ENCODE measurements around the gene PGAP1.

PGAP1 gene

GRCh38 chr2:196917802-196918201, 8.7 kb downstream of the PGAP1 start:
- Histone ChIP-seq H2AFZ (ENCODE audit: low read depth, low read length, severe bottlenecking) (no peak overlapping the region), H3K9me3 (ENCODE audit: insufficient read depth, low read length) (no peaks in the 10 kb centered on the region), H3K36me3 (ENCODE audit: low read length) (peaks cover 16% of the 10 kb centered on the region; the same call in 1 of the 2 replicates), H3K79me2 (ENCODE audit: insufficient read depth, low read length) (0 out of 2 replicates have a peak, but pooled peaks cover 5% of the 10 kb centered on the region), H3K4me3 (ENCODE audit: insufficient read depth, low read length, poor library complexity, severe bottlenecking) (no peak overlapping the region), H3K27ac (ENCODE audit: low read depth, low read length) (no peak overlapping the region), H3K27me3 (ENCODE audit: low read length) (no peaks in the 10 kb centered on the region), H3K4me2 (ENCODE audit: low read depth, low read length, poor library complexity, severe bottlenecking) (no peak overlapping the region), H3K9me2 (replicated peaks; ENCODE audit: insufficient read depth, low read length) (no peaks in the 10 kb centered on the region), H4K20me1 (ENCODE audit: low read depth, low read length) (no peaks in the 10 kb centered on the region), H3F3A (ENCODE audit: insufficient read depth) (no peaks in the 10 kb centered on the region), H3K9ac (ENCODE audit: low read length) (no peak overlapping the region)
- no peak for TF ChIP-seq EZH2phosphoT487 (conservative IDR thresholded peaks at IDR 0.05; ENCODE audit: low read length)
- TF ChIP-seq, protein P1, sequence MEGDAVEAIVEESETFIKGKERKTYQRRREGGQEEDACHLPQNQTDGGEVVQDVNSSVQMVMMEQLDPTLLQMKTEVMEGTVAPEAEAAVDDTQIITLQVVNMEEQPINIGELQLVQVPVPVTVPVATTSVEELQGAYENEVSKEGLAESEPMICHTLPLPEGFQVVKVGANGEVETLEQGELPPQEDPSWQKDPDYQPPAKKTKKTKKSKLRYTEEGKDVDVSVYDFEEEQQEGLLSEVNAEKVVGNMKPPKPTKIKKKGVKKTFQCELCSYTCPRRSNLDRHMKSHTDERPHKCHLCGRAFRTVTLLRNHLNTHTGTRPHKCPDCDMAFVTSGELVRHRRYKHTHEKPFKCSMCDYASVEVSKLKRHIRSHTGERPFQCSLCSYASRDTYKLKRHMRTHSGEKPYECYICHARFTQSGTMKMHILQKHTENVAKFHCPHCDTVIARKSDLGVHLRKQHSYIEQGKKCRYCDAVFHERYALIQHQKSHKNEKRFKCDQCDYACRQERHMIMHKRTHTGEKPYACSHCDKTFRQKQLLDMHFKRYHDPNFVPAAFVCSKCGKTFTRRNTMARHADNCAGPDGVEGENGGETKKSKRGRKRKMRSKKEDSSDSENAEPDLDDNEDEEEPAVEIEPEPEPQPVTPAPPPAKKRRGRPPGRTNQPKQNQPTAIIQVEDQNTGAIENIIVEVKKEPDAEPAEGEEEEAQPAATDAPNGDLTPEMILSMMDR (IDR thresholded peaks at IDR 0.05; ENCODE audit: insufficient read depth, low read length, poor library complexity, severe bottlenecking), result no peak

GRCh38 chr2:196915507-196916189, 10.9 kb downstream of the PGAP1 start:
- no peaks in the 10 kb centered on the region for H3K27me3 ChIP-seq (ENCODE audit: low read length)
- TF ChIP-seq, protein P1 (IDR thresholded peaks at IDR 0.05; ENCODE audit: insufficient read depth, low read length, poor library complexity, severe bottlenecking), result no peak
- no peak for TF ChIP-seq EZH2phosphoT487 (conservative IDR thresholded peaks at IDR 0.05; ENCODE audit: low read length)
- no peaks in the 10 kb centered on the region for H3F3A ChIP-seq (ENCODE audit: insufficient read depth)
- H3K9ac ChIP-seq (ENCODE audit: low read length), result no peak overlapping the region
- no peak overlapping the region for H3K27ac ChIP-seq (ENCODE audit: low read depth, low read length)
- no peaks in the 10 kb centered on the region for H3K9me3 ChIP-seq (ENCODE audit: insufficient read depth, low read length)
- peaks cover 16% of the 10 kb centered on the region; the same call in 1 of the 2 replicates for H3K36me3 ChIP-seq (ENCODE audit: low read length)
- no peaks in the 10 kb centered on the region for H4K20me1 ChIP-seq (ENCODE audit: low read depth, low read length)
- H2AFZ ChIP-seq (ENCODE audit: low read depth, low read length, severe bottlenecking), result no peak overlapping the region
- H3K4me3 ChIP-seq (ENCODE audit: insufficient read depth, low read length, poor library complexity, severe bottlenecking), result no peak overlapping the region
- H3K9me2 ChIP-seq (replicated peaks; ENCODE audit: insufficient read depth, low read length), result no peaks in the 10 kb centered on the region
- no peak overlapping the region for H3K4me2 ChIP-seq (ENCODE audit: low read depth, low read length, poor library complexity, severe bottlenecking)
- H3K79me2 ChIP-seq (ENCODE audit: insufficient read depth, low read length), result 0 out of 2 replicates have a peak, but pooled peaks cover 2% of the 10 kb centered on the region

- TF ChIP-seq EZH2phosphoT487 (conservative IDR thresholded peaks at IDR 0.05; ENCODE audit: low read length), result no peak
- TF ChIP-seq, protein P1 (IDR thresholded peaks at IDR 0.05; ENCODE audit: insufficient read depth, low read length, poor library complexity, severe bottlenecking), result no peak
- no peak overlapping the region for H3K4me2 ChIP-seq (ENCODE audit: low read depth, low read length, poor library complexity, severe bottlenecking)
- no peaks in the 10 kb centered on the region for H3K79me2 ChIP-seq (ENCODE audit: insufficient read depth, low read length)
- no peaks in the 10 kb centered on the region for H3K27me3 ChIP-seq (ENCODE audit: low read length)
- no peak overlapping the region for H3K9ac ChIP-seq (ENCODE audit: low read length)
- peaks cover 16% of the 10 kb centered on the region; the same call in 1 of the 2 replicates for H3K36me3 ChIP-seq (ENCODE audit: low read length)
- no peaks in the 10 kb centered on the region for H3K9me3 ChIP-seq (ENCODE audit: insufficient read depth, low read length)
- H3K27ac ChIP-seq (ENCODE audit: low read depth, low read length), result no peak overlapping the region
- H3F3A ChIP-seq (ENCODE audit: insufficient read depth), result no peaks in the 10 kb centered on the region
- H2AFZ ChIP-seq (ENCODE audit: low read depth, low read length, severe bottlenecking), result no peak overlapping the region
- H3K4me3 ChIP-seq (ENCODE audit: insufficient read depth, low read length, poor library complexity, severe bottlenecking), result no peak overlapping the region
- no peaks in the 10 kb centered on the region for H4K20me1 ChIP-seq (ENCODE audit: low read depth, low read length)
- no peaks in the 10 kb centered on the region for H3K9me2 ChIP-seq (replicated peaks; ENCODE audit: insufficient read depth, low read length)
Measured at GRCh38 chr2:196914867-196915460, 11.5 kb downstream of the PGAP1 start.
